Measurements from ENCODE around the gene LRP2BP.
A peak's percentile ranks its signal among the peaks of the same experiment; 100 is the strongest.

The LRP2BP gene

DNA sequence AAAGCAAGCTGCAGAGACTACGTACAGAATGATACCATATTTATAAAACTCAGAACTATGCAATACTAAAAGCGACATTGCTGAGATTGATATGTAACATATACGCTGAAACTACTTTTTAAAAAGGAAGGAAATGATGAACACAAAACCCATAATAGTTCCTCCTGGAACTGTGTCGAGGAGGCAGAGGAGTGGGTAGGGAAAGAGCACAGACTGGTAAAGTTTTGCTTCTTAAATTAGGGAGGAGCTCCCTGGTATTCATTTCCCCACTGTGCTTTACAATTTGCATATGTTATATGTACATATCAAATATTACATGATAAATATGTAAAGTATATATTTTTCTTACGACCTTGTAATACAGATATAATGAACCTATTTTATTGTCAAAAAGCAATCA lies 16.1 kb upstream of the LRP2BP start:
- no peak for DNase-seq (ENCODE audit: low read depth in 1 of 2, low spot score in 1 of 2)
- no peak for TF ChIP-seq JUND (IDR thresholded peaks at IDR 0.05; ENCODE audit: low read depth)
- in situ Hi-C loops (cut with HindIII; ENCODE audit: low pct_unique_long_range_greater_than_20kb, low sequenced_read_pairs) = no loop called here

DNA sequence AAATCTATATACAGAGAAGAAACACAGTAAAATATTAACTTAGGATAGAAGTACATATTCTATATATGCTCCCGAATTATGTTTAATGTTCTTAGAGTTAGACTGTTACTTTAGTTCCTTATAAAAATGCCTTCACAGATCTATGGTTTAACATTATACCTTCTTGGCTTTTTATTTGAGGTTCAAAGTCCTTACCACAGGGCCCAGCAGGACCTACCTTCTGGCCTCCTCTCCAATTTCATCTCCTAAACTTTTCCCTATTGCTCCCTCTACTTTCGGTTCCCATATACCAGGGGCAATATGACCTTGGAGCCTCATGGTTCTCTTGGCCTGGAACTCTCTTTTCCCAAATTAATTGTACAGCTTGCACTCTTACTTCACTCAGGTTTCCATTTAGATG lies 12.7 kb upstream of the LRP2BP start:
- no peak for DNase-seq (ENCODE audit: low read depth in 1 of 2, low spot score in 1 of 2)
- in situ Hi-C loops (cut with HindIII; ENCODE audit: low pct_unique_long_range_greater_than_20kb, low sequenced_read_pairs) = no loop called here
- TF ChIP-seq JUND (IDR thresholded peaks at IDR 0.05; ENCODE audit: low read depth) = no peak

DNA sequence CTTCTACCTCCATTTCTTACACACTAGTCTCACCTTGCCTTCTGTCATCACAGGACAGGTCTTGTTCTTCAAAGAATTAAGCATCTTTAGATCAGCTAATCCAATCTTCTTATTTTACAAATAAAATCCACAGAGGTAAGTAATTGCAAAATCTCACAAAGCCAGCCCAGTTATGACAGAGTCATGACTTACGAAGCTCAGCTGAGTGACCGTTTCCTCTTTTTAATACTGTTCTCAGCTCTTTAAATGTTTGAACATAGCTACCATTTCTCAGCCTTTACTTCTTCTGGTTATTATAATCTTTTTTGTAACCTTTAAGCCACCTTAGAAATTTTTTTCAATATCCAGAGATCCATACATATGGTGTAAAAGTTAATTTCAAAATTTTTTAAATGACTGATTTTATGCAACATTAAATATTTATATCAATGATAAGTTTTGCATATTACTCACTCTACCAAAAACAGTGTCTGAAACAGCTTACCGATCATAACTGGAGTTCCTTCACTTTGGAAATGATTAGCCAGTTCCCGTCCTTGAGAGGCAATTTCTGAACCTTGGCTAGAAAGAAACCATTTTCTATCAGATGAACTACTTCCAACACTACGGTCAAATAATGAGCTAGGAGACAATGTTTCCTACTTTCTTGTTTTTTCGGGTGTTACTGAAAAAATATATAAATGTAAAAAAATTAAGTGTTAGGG lies 9.7 kb upstream of the LRP2BP start:
- TF ChIP-seq JUND (IDR thresholded peaks at IDR 0.05; ENCODE audit: low read depth) = no peak
- in situ Hi-C loops (cut with HindIII; ENCODE audit: low pct_unique_long_range_greater_than_20kb, low sequenced_read_pairs) = no loop called here

GRCh38 chr4:185404031-185404430 lies 8.3 kb upstream of the LRP2BP start:
- no peak for DNase-seq (ENCODE audit: low read depth in 1 of 2, low spot score in 1 of 2)
- TF ChIP-seq JUND (IDR thresholded peaks at IDR 0.05; ENCODE audit: low read depth) = no peak
- in situ Hi-C loops (cut with HindIII; ENCODE audit: low pct_unique_long_range_greater_than_20kb, low sequenced_read_pairs) = no loop called here

More for the DNA sequence above, 9.7 kb upstream of the LRP2BP start:
- DNase-seq (ENCODE audit: low read depth in 1 of 2, low spot score in 1 of 2) = no peak

DNA sequence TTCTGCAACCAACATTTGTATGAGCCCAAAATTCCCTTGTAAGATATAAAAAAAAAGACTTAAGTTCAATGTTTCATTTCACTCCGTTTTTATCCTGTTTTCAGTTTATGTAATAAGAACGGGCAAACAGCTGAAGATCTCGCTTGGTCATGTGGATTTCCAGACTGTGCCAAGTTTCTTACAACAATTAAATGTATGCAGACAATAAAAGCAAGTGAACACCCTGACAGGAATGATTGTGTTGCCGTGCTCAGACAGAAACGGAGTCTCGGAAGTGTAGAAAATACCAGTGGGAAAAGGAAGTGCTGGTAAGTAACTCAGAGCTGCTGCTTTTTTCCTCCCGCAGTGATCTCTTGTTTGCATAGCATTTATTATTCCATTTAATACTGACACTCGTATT lies 3.7 kb upstream of the LRP2BP start:
- DNase-seq (ENCODE audit: low read depth in 1 of 2, low spot score in 1 of 2) = no peak
- in situ Hi-C loops (cut with HindIII; ENCODE audit: low pct_unique_long_range_greater_than_20kb, low sequenced_read_pairs) = no loop called here
- no peak for TF ChIP-seq JUND (IDR thresholded peaks at IDR 0.05; ENCODE audit: low read depth)

DNA sequence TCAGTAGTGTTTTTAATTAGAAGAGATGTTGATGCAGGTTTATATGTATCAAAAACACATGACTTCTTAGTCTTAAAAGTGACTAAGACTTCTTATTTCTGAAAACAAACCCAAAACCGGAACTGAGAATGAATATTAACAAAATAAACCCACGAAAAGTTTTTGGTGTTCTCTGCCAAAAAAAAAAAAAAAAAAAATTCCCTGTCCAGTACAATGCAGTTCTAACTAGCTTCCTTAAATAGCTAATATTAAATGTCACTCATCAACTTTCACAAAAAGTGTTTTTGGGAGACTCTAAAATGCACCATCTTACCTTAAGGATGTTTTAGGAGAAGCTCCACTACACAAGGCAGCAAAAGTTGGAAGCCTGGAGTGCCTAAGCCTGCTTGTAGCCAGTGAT lies 2.9 kb upstream of the LRP2BP start:
- no peak for TF ChIP-seq JUND (IDR thresholded peaks at IDR 0.05; ENCODE audit: low read depth)
- in situ Hi-C loops (cut with HindIII; ENCODE audit: low pct_unique_long_range_greater_than_20kb, low sequenced_read_pairs) = no loop called here
- DNase-seq (ENCODE audit: low read depth in 1 of 2, low spot score in 1 of 2) = no peak

DNA sequence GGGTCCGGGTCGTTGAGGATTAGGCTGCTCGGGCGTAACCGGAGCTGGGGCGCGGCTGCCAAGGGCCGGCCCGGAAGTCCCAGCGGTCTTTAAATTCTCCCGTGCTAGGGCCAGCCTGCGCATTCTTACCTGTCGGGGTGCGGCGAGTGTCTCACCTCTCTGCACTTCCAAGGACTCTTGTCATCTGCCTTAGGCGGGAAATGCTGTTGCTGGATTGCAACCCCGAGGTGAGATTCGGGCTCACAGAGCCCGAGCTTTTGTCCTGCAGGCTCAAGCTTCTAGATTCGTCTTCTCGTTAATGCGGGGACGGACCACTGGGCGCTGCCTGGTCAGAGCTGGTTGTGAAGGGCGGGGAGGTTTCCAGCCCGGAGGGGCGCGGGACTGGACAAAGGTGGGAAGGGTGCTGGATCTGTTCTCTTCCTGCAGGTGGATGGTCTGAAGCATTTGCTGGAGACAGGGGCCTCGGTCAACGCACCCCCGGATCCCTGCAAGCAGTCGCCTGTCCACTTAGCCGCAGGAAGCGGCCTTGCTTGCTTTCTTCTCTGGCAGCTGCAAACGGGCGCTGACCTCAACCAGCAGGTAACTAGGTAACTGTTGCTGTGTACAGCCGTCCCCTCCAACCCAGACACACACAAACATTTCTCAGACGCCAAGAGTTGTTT lies 1.1 kb upstream of the LRP2BP start, which contains the start of gene ANKRD37:
Gene ANKRD37 (plus strand): TSS at position 118 of the 662 bp plus-strand sequence. CDS start 83 bp downstream, at position 201.
- in situ Hi-C loops (cut with HindIII; ENCODE audit: low pct_unique_long_range_greater_than_20kb, low sequenced_read_pairs) = no loop called here
- DNase-seq (ENCODE audit: low read depth in 1 of 2, low spot score in 1 of 2) = peak in 1 of 2 experiments; percentile 67

GRCh38 chr4:185395956-185396723 lies 416 bp upstream of the LRP2BP start:
- peak; percentile 67 to 97 for DNase-seq (ENCODE audit: low read depth in 1 of 2, low spot score in 1 of 2)
- no peak for TF ChIP-seq JUND (IDR thresholded peaks at IDR 0.05; ENCODE audit: low read depth)
- in situ Hi-C loops (cut with HindIII; ENCODE audit: low pct_unique_long_range_greater_than_20kb, low sequenced_read_pairs) = no loop called here

More for the DNA sequence above, 1.1 kb upstream of the LRP2BP start, which contains the start of gene ANKRD37:
- no peak for TF ChIP-seq JUND (IDR thresholded peaks at IDR 0.05; ENCODE audit: low read depth)

- no peak for TF ChIP-seq JUND (IDR thresholded peaks at IDR 0.05; ENCODE audit: low read depth)
- in situ Hi-C loops (cut with HindIII; ENCODE audit: low pct_unique_long_range_greater_than_20kb, low sequenced_read_pairs) = no loop called here
- DNase-seq (ENCODE audit: low read depth in 1 of 2, low spot score in 1 of 2) = no peak
Observed at GRCh38 chr4:185394568-185395237, 1.0 kb downstream of the LRP2BP start.

DNA sequence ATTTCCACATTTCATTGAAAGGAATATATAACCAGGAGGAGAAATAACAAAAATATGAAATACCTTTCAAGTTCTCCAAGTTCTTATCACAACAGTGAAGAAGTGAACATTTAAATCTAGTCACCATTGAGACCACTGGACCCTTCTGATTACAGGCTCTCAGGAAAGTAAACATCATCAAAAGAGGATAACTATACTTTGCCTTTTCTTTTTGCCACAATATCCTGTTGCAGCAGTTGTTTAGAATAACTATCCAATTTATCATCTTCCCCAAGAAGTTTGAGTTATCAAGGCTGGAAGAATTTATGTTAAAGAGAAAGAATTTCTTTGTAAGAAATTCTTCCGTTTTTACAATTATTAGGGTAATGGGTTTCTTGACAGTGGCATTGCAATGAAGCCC lies 3.6 kb downstream of the LRP2BP start:
- DNase-seq (ENCODE audit: low read depth in 1 of 2, low spot score in 1 of 2) = no peak
- no peak for TF ChIP-seq JUND (IDR thresholded peaks at IDR 0.05; ENCODE audit: low read depth)
- in situ Hi-C loops (cut with HindIII; ENCODE audit: low pct_unique_long_range_greater_than_20kb, low sequenced_read_pairs) = no loop called here

DNA sequence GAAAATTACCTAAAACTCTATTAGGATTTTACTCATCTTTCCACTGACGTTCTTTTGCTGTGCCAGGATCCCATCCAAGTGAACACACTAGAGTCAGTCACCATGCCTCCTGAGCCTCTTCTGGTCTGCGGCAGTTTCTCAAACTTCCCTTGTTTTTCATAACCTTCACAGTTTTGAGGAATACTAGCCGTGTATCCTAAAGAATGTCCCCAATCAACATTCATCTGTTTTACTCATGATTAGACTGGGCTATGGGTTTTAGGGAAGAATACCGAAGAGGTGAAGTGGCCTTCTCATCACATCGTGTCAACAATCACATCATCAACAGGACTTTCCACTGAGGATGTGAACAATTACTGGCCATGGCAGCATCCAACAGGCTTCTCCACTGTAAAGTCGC lies 4.8 kb downstream of the LRP2BP start:
- no peak for TF ChIP-seq JUND (IDR thresholded peaks at IDR 0.05; ENCODE audit: low read depth)
- no peak for DNase-seq (ENCODE audit: low read depth in 1 of 2, low spot score in 1 of 2)
- in situ Hi-C loops (cut with HindIII; ENCODE audit: low pct_unique_long_range_greater_than_20kb, low sequenced_read_pairs) = no loop called here

GRCh38 chr4:185387957-185388356 lies 7.8 kb downstream of the LRP2BP start:
- in situ Hi-C loops (cut with HindIII; ENCODE audit: low pct_unique_long_range_greater_than_20kb, low sequenced_read_pairs) = no loop called here
- TF ChIP-seq JUND (IDR thresholded peaks at IDR 0.05; ENCODE audit: low read depth) = no peak
- no peak for DNase-seq (ENCODE audit: low read depth in 1 of 2, low spot score in 1 of 2)

Measured in T47D (cell line).